ENCODE measurements around the gene LBHD1.

The LBHD1 gene

DNA sequence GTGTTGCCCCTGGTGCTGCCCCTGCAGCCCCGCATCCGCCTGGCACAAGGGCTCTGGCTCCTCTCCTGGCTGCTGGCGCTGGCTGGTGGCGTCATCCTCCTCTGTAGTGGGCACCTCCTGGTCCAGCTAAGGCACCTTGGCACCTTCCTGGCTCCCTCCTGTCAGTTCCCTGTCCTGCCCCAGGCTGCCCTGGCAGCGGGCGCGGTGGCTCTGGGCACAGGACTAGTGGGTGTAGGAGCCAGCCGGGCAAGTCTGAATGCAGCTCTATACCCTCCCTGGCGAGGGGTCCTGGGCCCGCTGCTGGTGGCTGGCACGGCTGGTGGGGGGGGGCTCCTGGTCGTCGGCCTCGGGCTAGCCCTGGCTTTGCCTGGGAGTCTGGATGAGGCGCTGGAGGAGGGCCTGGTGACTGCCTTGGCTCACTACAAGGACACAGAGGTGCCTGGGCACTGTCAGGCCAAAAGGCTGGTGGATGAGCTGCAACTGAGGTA is 58.7 kb downstream of the LBHD1 start:
- no peak for DNase-seq

All from activated CD4-positive, alpha-beta T cell treated with anti-CD3 and anti-CD28 coated beads for 48 hours (primary cell).